Bronchial epithelial cell (primary cell): ENCODE data around the gene SNX24. TPM values are rescaled to one million over a fixed set of nuclear protein-coding genes. Genes with fewer than 3 reads are reported as not detected.

Experiments used
- DNase-seq: peaks from one replicate; pipeline ENCODE4 v3.0.0-alpha.2; 2010; ENCODE audit warnings: low read depth
- FAIRE-seq: peaks from 2 replicates; lab custom pipeline; 2011; peaks lifted over from hg19 to GRCh38; lab: Jason Lieb, UNC
- H3K27me3 ChIP-seq: 2 replicates; pipeline ENCODE4 v1.5.1; 2011; ENCODE audit warnings: low read length; ENCODE audit not compliant: control insufficient read depth, insufficient read depth
- H3K36me3 ChIP-seq: 2 replicates; pipeline ENCODE4 v1.5.1; 2011; ENCODE audit warnings: low read length; ENCODE audit not compliant: control insufficient read depth, insufficient read depth
- H3K4me3 ChIP-seq: 2 replicates; pipeline ENCODE4 v1.5.1; 2011; ENCODE audit warnings: mild to moderate bottlenecking, low read depth, low read length, control low read depth
- CTCF ChIP-seq: IDR thresholded peaks from 2 replicates; pipeline ENCODE4 v1.5.1; 2011; ENCODE audit warnings: mild to moderate bottlenecking, moderate library complexity, low read length, control low read depth, inconsistent platforms; ENCODE audit not compliant: insufficient read depth, severe bottlenecking
- total RNA-seq: library from RNA; depleted of rRNA; stranded (reverse); fragments of >200 nt; gene quantifications from 2 replicates; pipeline ENCODE4 v1.2.1, GENCODE V29; 2014

SNX24 gene
- total RNA-seq, 1 donor from 2014 or later = 37.1 TPM

GRCh38 chr5:122936088-122936487, 90.7 kb downstream of the SNX24 start:
- FAIRE-seq (no peak), DNase-seq (no peak)
- Histone ChIP-seq H3K36me3 (no peaks in the 10 kb centered on the region), H3K4me3 (no peak overlapping the region), H3K27me3 (no peaks in the 10 kb centered on the region)
- TF ChIP-seq CTCF = no peak

- H3K4me3 ChIP-seq = no peak overlapping the region
- no peak for FAIRE-seq
- TF ChIP-seq CTCF = no peak
- H3K36me3 ChIP-seq = no peaks in the 10 kb centered on the region
- no peak for DNase-seq
- H3K27me3 ChIP-seq = no peaks in the 10 kb centered on the region
These were observed 92.5 kb downstream of the SNX24 start for GRCh38 chr5:122937914-122938313.

- FAIRE-seq (no peak), DNase-seq (peak; percentile 10)
- no peak for TF ChIP-seq CTCF
- Histone ChIP-seq H3K27me3 (no peaks in the 10 kb centered on the region), H3K36me3 (no peaks in the 10 kb centered on the region), H3K4me3 (no peak overlapping the region)
These were observed 95.5 kb downstream of the SNX24 start for GRCh38 chr5:122940890-122941289.

GRCh38 chr5:122941737-122942136, 96.3 kb downstream of the SNX24 start:
- no peaks in the 10 kb centered on the region for H3K27me3 ChIP-seq
- H3K4me3 ChIP-seq = no peak overlapping the region
- FAIRE-seq (no peak), DNase-seq (no peak)
- no peak for TF ChIP-seq CTCF
- no peaks in the 10 kb centered on the region for H3K36me3 ChIP-seq

- DNase-seq (no peak), FAIRE-seq (no peak)
- Histone ChIP-seq H3K36me3 (no peaks in the 10 kb centered on the region), H3K27me3 (no peaks in the 10 kb centered on the region), H3K4me3 (no peak overlapping the region)
- no peak for TF ChIP-seq CTCF
These were observed 96.9 kb downstream of the SNX24 start for GRCh38 chr5:122942164-122942914.

- no peak for TF ChIP-seq CTCF
- FAIRE-seq (peak; percentile 43), DNase-seq (no peak)
- Histone ChIP-seq H3K27me3 (no peaks in the 10 kb centered on the region), H3K4me3 (no peak overlapping the region), H3K36me3 (no peaks in the 10 kb centered on the region)
These were observed 97.8 kb downstream of the SNX24 start for GRCh38 chr5:122943050-122943698.
